HG03378 (cell line): Measurements from ENCODE around the gene SYNRG.
"Not testable (repeated sequence)": the region's sequence is repeated elsewhere in the genome, so short reads cannot be mapped to it uniquely, and the experiment has no call there.

Source experiments
- ATAC-seq: cut with Tn5 transposase; IDR thresholded peaks from one replicate; pipeline ENCODE4 v1.9.1; 2021; ENCODE audit warnings: mild to moderate bottlenecking, moderate library complexity; ENCODE audit not compliant: unreplicated experiment

Gene SYNRG

GRCh38 chr17:37541880-37542660 lies 67.1 kb downstream of the SYNRG start:
- ATAC-seq: no peak

- no peak for ATAC-seq
These were observed 70.1 kb downstream of the SYNRG start for GRCh38 chr17:37538981-37539659.

GRCh38 chr17:37535906-37536305 lies 73.3 kb downstream of the SYNRG start:
- no peak for ATAC-seq

- ATAC-seq: no peak
These were observed 76.5 kb downstream of the SYNRG start for GRCh38 chr17:37532756-37533155.

- no peak for ATAC-seq
These were observed 78.8 kb downstream of the SYNRG start for GRCh38 chr17:37530420-37530819.

- ATAC-seq: no peak
These were observed 81.9 kb downstream of the SYNRG start for GRCh38 chr17:37527249-37527851.

GRCh38 chr17:37523715-37524219 lies 85.5 kb downstream of the SYNRG start:
- no peak for ATAC-seq

GRCh38 chr17:37521821-37522220 lies 87.4 kb downstream of the SYNRG start:
- ATAC-seq: no peak

- no peak for ATAC-seq
These were observed 89.0 kb downstream of the SYNRG start for GRCh38 chr17:37520174-37520573.

- no peak for ATAC-seq
These were observed 89.8 kb downstream of the SYNRG start for GRCh38 chr17:37519251-37519985.

GRCh38 chr17:37518826-37519225 lies 90.4 kb downstream of the SYNRG start:
- no peak for ATAC-seq

GRCh38 chr17:37517881-37518280 lies 91.3 kb downstream of the SYNRG start:
- ATAC-seq: no peak

- no peak for ATAC-seq
These were observed 93.1 kb downstream of the SYNRG start for GRCh38 chr17:37516127-37516571.

GRCh38 chr17:37513711-37514110 lies 95.5 kb downstream of the SYNRG start:
- no peak for ATAC-seq

- no peak for ATAC-seq
These were observed 96.7 kb downstream of the SYNRG start for GRCh38 chr17:37512442-37513068.

- not testable (repeated sequence) for ATAC-seq
These were observed 97.6 kb downstream of the SYNRG start for GRCh38 chr17:37511642-37512041.

- no peak for ATAC-seq
These were observed 99.2 kb downstream of the SYNRG start for GRCh38 chr17:37510056-37510455.

GRCh38 chr17:37507111-37507510 lies 102.1 kb downstream of the SYNRG start:
- no peak for ATAC-seq

- ATAC-seq: no peak
These were observed 102.5 kb downstream of the SYNRG start for GRCh38 chr17:37506678-37507077.

- ATAC-seq: no peak
These were observed 103.9 kb downstream of the SYNRG start for GRCh38 chr17:37505333-37505732.

- no peak for ATAC-seq
These were observed 106.1 kb downstream of the SYNRG start for GRCh38 chr17:37503148-37503547.
